ENCODE measurements around the gene ADAMTS18. TPM values are rescaled to one million over a fixed set of nuclear protein-coding genes. Genes with fewer than 3 reads are reported as not detected.

ADAMTS18 gene
- total RNA-seq, 2 donors from 2014 or later, result not detected

DNA sequence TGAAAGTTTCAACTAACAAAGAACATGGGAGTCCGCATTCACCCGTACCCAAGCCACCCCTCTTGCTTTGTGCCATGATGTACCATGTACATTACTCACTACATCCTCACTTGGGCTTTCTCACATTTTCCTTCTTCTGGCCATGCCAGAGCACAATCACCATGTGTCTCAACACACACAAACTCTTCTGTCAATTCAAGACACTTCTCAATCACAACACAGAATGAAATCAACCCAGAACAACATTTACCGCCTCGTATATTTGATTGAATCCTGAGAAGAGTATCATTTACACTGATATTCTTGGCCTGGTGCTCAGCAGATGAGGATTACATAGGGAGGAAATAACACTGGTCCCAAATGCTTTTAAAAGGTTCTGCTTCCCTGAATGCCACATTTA, 4.5 kb downstream of the ADAMTS18 start:
- Mint-ChIP-seq H3K9me3 (peaks cover 0 to 3% of the 10 kb centered on the region in 2 donors), H3K27ac (no peak overlapping the region), H3K36me3 (ENCODE audit: insufficient read depth in 2 of 2) (peaks cover 0 to 2% of the 10 kb centered on the region in 2 donors), H3K4me1 (ENCODE audit: low read depth) (no peaks in the 10 kb centered on the region), H3K4me3 (no peak overlapping the region), H3K27me3 (ENCODE audit: low read depth) (peaks cover 50% of the 10 kb centered on the region)
- no peak for DNase-seq
- ATAC-seq (replicated peaks in 1 of 2), result no peak

DNA sequence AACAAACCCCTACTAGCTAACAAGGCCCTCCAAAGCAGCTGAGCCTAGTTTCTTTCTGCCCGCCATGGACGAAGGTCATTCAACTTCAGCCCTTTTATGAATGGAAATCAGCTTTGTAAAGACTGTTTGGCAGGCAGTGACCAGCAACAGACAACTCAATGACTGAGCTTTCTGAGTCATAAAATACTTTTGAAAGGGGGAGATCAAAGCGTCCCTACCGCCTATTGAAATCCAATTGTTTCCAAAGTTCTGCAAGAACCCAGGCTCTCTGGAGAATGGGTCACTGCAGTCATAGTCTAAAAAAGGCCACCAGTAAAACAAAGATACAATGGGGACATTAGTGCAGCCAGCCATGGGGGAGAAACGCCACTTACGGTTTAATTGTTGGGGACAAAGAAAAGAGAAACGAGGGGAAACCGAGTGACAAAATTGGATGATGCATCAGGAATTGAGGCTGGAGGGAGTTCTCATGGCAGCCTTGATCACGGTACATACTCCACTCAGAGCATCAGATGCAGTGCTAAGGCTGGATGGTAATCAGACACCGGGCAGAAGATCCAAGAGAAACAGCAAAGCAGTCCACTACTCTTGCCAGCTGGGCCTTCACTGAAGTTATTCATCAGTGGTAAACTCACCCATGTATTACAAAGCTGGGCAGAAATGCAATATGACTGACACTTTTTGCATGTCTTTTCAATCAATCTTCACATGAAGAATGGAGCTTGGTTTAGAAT, 9.8 kb downstream of the ADAMTS18 start:
- ATAC-seq (replicated peaks in 1 of 2) (no peak), DNase-seq (no peak)
- Mint-ChIP-seq H3K27ac (no peak overlapping the region), H3K9me3 (peaks cover under 1 to 3% of the 10 kb centered on the region in 2 donors), H3K36me3 (ENCODE audit: insufficient read depth in 2 of 2) (no peaks in the 10 kb centered on the region), H3K4me3 (no peak overlapping the region), H3K4me1 (ENCODE audit: low read depth) (no peaks in the 10 kb centered on the region), H3K27me3 (ENCODE audit: low read depth) (peaks cover 34% of the 10 kb centered on the region)

DNA sequence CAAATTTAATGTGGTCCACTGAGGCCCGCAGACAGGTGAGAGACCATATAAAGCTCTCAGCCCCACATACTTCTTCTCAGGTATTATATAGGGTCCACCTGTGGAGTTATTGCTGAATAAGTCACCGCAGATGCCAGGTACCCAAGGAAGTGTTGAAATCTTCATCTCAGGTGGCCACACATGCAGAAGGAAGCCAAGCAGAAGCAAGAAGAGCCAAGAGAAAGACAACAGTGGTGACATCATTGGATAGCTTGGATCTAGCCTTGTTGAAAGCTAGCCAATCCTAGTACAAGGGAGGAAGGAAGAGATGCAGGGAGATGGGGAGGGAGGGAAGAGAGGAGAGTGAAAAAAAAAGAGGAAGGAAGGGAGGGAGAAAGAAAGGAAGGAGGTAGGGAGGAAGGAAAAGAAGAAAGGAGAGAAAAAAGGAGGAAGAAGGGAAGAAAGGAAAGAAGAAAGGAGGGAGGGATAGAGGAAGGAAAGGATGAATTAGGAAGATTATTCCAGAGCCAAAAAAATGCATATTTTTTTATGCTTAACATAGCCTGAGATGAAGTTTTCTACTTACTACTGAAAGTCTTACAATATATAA, 12.5 kb downstream of the ADAMTS18 start:
- ATAC-seq (replicated peaks in 1 of 2), result no peak
- Mint-ChIP-seq H3K27me3 (ENCODE audit: low read depth) (peaks cover 26% of the 10 kb centered on the region), H3K9me3 (peaks cover 0 to 2% of the 10 kb centered on the region in 2 donors), H3K4me3 (no peak overlapping the region), H3K36me3 (ENCODE audit: insufficient read depth in 2 of 2) (no peaks in the 10 kb centered on the region), H3K4me1 (ENCODE audit: low read depth) (no peaks in the 10 kb centered on the region), H3K27ac (no peak overlapping the region)
- no peak for DNase-seq

DNA sequence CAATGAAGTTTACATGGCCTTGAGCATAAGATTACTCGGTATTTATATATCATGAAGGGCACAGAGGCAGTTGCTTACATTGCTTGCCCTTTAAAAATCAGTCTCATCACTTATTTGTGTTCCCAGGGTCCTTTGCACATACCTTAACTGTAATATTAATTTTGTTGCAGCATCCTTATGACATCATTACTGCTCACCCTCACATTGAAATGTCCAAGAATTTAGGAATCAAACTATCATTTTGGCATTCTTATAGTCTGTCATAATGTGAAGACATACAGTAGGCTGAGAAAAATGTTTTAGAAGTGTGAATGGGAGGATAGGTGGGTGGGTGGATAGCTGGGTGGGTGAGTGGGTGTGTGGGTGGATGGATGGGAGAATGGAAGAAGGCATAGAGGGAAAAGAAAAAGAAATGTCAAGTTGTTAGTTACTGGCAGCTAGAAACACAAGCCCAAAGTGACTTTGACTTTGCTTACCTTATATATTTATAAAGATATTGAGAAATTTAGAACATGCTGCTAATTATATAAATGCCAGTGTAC, 17.8 kb downstream of the ADAMTS18 start:
- Mint-ChIP-seq H3K9me3 (peaks cover 0 to 10% of the 10 kb centered on the region in 2 donors), H3K27ac (no peak overlapping the region), H3K36me3 (ENCODE audit: insufficient read depth in 2 of 2) (no peaks in the 10 kb centered on the region), H3K27me3 (ENCODE audit: low read depth) (peaks cover 13% of the 10 kb centered on the region), H3K4me3 (no peak overlapping the region), H3K4me1 (ENCODE audit: low read depth) (no peaks in the 10 kb centered on the region)
- DNase-seq, result no peak
- no peak for ATAC-seq (replicated peaks in 1 of 2)

DNA sequence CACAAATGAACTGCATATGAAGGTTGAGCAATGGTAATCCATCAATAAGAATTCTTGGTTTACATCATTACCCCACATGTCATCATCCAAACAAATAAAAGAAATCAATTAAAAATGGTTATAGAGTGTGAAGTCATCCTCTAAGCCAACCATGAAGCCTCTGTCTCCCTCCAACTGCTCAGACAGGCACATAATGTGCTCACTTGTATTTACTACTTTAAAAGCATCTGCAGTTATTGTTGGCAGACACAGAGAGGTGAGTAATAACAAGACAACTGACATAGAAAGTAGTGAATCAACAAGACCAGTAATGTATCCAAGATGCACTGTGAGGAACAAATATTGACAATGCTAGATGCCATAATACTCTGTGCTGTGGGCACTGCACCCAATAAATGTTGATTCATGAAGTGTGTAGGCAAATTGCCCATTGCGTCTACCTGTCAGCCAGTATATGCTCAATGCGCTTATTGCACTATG, 20.0 kb downstream of the ADAMTS18 start:
- H3K4me1 Mint-ChIP-seq (ENCODE audit: low read depth), result no peaks in the 10 kb centered on the region
- no peaks in the 10 kb centered on the region for H3K36me3 Mint-ChIP-seq (ENCODE audit: insufficient read depth in 2 of 2)
- no peak overlapping the region for H3K4me3 Mint-ChIP-seq
- no peak for ATAC-seq (replicated peaks in 1 of 2)
- no peak for DNase-seq
- H3K27me3 Mint-ChIP-seq (ENCODE audit: low read depth), result peaks cover 2% of the 10 kb centered on the region
- peaks cover 2 to 12% of the 10 kb centered on the region in 2 donors for H3K9me3 Mint-ChIP-seq
- H3K27ac Mint-ChIP-seq, result no peak overlapping the region

DNA sequence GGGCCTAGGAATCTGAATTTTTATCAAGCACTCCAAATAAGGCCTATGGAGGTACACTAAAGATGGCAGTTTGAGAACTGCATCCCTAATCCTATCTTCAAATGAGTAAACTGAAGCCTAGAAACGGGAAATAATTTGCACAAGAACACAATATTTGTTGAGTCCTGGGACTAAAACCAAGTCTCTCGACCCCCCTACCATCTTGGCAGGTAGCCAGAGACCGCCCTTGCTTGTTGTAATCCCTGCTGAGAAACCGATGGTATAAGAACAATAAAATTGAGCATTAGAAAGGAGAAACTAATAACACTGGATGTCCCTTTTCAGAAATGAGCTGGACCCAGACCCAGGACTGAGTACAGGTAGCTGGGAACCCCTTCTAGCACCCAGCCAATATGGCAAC, 24.4 kb downstream of the ADAMTS18 start:
- H3K36me3 Mint-ChIP-seq (ENCODE audit: insufficient read depth in 2 of 2), result peaks cover 0 to 1% of the 10 kb centered on the region in 2 donors

DNA sequence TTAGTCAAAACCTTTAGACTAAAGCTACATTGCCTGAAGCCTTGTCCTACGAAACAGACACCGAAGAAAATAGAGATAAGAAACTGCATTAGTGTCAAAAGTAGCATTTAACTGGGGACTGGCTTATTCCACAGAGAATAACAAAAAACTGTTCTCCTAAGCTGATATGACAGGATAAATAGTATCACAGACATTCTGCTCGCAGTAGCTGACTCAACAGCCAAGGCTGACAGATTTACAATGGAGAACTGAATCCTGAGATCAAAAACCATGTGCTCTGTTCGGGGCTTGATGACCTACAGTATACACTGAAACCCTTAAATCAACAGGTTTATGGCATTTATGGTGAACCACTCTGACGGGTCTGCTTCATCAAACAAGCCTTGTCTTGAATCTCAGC, 25.5 kb downstream of the ADAMTS18 start:
- Mint-ChIP-seq H3K4me1 (ENCODE audit: low read depth) (peaks cover 7% of the 10 kb centered on the region), H3K27ac (no peak overlapping the region), H3K4me3 (no peak overlapping the region), H3K9me3 (peaks cover 2 to 3% of the 10 kb centered on the region in 2 donors), H3K27me3 (ENCODE audit: low read depth) (peaks cover 14% of the 10 kb centered on the region), H3K36me3 (ENCODE audit: insufficient read depth in 2 of 2) (peaks cover 0 to 1% of the 10 kb centered on the region in 2 donors)
- DNase-seq (no peak), ATAC-seq (replicated peaks in 1 of 2) (no peak)

More for the DNA sequence above, 24.4 kb downstream of the ADAMTS18 start:
- DNase-seq (no peak), ATAC-seq (replicated peaks in 1 of 2) (no peak)
- H3K27ac Mint-ChIP-seq, result no peak overlapping the region
- peaks cover 7% of the 10 kb centered on the region for H3K4me1 Mint-ChIP-seq (ENCODE audit: low read depth)
- peaks cover 3% of the 10 kb centered on the region for H3K27me3 Mint-ChIP-seq (ENCODE audit: low read depth)
- peaks cover 2 to 3% of the 10 kb centered on the region in 2 donors for H3K9me3 Mint-ChIP-seq
- no peak overlapping the region for H3K4me3 Mint-ChIP-seq

DNA sequence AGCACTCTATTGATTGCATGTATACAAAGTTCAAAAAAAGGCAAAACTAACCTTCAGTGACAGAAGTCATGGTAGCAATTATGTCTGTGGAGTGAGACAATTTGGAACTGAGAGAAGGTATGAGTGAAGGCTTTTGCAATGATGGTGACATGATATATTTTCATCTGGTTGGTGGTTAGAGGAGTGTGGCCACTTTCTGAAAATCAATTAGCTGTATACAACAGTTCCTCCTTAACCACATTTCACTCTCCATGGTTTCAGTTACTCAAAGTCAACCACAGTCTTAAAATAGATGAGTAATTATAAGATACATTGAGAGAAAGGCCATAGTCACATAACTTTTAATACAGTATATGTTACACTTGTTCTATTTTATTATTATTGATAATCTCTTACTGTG, 26.2 kb downstream of the ADAMTS18 start:
- Mint-ChIP-seq H3K4me3 (no peak overlapping the region), H3K27me3 (ENCODE audit: low read depth) (peaks cover 20% of the 10 kb centered on the region), H3K36me3 (ENCODE audit: insufficient read depth in 2 of 2) (peaks cover 0 to 1% of the 10 kb centered on the region in 2 donors), H3K4me1 (ENCODE audit: low read depth) (peaks cover 7% of the 10 kb centered on the region), H3K27ac (no peak overlapping the region), H3K9me3 (peaks cover 2 to 3% of the 10 kb centered on the region in 2 donors)
- no peak for DNase-seq
- ATAC-seq (replicated peaks in 1 of 2), result peak; percentile 80 to 83

DNA sequence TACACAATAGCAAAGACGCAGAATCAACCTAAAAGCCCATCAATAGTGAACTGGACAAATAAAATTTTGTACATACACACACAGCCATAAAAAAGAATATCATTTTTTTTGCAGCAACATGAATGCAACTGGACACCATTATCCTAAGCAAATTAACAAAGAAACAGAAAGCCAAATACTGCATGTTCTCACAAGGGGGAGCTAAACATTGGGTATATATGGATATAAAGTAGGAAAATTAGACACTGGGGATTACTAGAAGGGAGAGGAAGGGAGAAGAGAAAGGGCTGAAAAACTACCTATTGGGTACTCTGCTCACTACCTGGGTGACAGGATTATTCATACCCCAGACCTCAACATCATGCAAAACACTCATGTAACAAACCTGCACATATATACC, 28.2 kb downstream of the ADAMTS18 start:
- no peak for ATAC-seq (replicated peaks in 1 of 2)
- Mint-ChIP-seq H3K4me1 (ENCODE audit: low read depth) (peaks cover 7% of the 10 kb centered on the region), H3K36me3 (ENCODE audit: insufficient read depth in 2 of 2) (peaks cover 0 to 1% of the 10 kb centered on the region in 2 donors), H3K27ac (no peak overlapping the region), H3K4me3 (no peak overlapping the region), H3K27me3 (ENCODE audit: low read depth) (peaks cover 32% of the 10 kb centered on the region), H3K9me3 (peaks cover 2 to 3% of the 10 kb centered on the region in 2 donors)
- no peak for DNase-seq

DNA sequence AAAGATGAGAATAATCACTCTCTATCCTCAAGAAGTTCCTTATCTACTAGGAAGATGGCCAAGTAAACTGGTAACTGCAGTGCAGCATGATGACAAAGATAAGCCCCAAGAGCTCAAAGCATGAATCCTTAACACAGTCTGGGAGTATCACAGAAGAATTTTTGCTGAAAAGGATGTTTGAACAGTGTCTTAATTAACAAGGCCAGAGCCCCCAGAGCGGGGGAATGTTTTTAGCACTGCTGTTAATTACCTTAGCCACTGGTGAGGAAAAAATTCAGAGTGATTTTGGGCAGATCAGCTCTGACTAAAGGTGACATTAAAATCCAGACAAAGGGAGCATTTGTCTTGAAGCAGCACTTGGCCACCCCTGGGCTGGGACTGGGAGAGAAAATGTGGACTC, 30.1 kb downstream of the ADAMTS18 start:
- Mint-ChIP-seq H3K4me3 (no peak overlapping the region), H3K9me3 (no peaks in the 10 kb centered on the region), H3K4me1 (ENCODE audit: low read depth) (peaks cover 7% of the 10 kb centered on the region), H3K27ac (no peak overlapping the region), H3K27me3 (ENCODE audit: low read depth) (peaks cover 32% of the 10 kb centered on the region), H3K36me3 (ENCODE audit: insufficient read depth in 2 of 2) (peaks cover 0 to 1% of the 10 kb centered on the region in 2 donors)
- ATAC-seq (replicated peaks in 1 of 2) (no peak), DNase-seq (no peak)

DNA sequence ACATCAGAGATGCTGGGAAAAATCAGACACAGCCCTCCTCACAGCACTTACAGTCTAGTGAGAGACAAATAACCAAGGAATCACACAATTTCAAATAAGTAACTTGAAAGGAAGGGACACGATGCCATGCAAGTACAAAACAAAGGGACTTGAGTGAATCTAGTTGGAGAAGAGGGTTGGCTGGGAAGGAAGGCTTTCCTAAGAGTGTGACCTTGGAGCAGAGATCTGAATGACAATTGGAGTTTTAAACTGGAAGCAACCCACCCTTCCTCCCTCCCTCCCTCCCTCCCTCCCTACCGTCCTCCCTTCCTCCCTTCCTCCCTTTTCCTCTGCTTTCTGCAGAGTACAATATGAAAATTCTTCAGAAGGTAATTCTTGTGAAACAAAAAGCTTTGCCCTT, 31.1 kb downstream of the ADAMTS18 start:
- H3K27me3 Mint-ChIP-seq (ENCODE audit: low read depth), result peaks cover 32% of the 10 kb centered on the region
- ATAC-seq (replicated peaks in 1 of 2), result no peak
- no peak overlapping the region for H3K4me3 Mint-ChIP-seq
- DNase-seq, result no peak
- peaks cover 7% of the 10 kb centered on the region for H3K4me1 Mint-ChIP-seq (ENCODE audit: low read depth)
- no peak overlapping the region for H3K27ac Mint-ChIP-seq
- no peaks in the 10 kb centered on the region for H3K9me3 Mint-ChIP-seq
- peaks cover 0 to 1% of the 10 kb centered on the region in 2 donors for H3K36me3 Mint-ChIP-seq (ENCODE audit: insufficient read depth in 2 of 2)

DNA sequence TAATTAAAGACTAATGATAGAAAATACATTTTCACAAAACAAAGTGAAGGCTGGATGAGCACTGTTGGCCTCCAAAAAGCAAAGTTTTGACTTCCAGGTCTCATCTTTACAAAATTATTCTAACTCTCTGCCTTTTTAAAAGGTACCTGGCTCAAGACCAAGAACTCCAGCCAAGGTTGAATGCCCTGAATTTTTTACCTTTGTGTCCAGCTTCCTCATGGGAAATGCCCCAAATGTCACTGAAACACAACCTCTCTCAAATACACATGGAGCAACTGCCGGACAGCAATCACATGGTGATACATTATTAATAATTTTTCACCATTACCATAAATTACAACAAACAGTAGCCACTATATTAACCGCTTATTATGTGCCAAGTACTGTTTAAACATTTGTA, 32.2 kb downstream of the ADAMTS18 start:
- Mint-ChIP-seq H3K4me3 (no peak overlapping the region), H3K27me3 (ENCODE audit: low read depth) (peaks cover 32% of the 10 kb centered on the region), H3K4me1 (ENCODE audit: low read depth) (no peaks in the 10 kb centered on the region), H3K36me3 (ENCODE audit: insufficient read depth in 2 of 2) (peaks cover 0 to 1% of the 10 kb centered on the region in 2 donors), H3K9me3 (no peaks in the 10 kb centered on the region), H3K27ac (no peak overlapping the region)
- DNase-seq (no peak), ATAC-seq (replicated peaks in 1 of 2) (no peak)

DNA sequence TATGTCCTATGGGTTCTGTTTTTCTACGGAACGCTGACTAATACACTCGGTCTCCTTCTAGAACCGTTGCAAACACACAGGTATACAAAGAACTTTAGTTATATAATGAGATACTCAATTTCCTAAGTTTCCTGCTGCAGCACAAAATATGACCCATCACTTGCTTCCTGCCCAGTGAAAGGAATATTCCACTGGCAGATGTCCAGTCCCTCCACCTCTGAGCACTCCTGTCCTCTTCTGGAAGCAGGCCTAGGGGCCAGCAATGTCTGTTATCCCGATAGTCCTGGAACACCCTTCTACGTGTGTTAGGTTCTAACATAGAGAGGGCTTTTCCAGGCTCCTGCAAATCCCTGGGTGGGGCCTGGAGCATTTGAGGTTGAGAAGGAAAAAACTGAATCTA, 32.7 kb downstream of the ADAMTS18 start:
- H3K4me1 Mint-ChIP-seq (ENCODE audit: low read depth), result no peaks in the 10 kb centered on the region
- H3K36me3 Mint-ChIP-seq (ENCODE audit: insufficient read depth in 2 of 2), result peaks cover 0 to under 1% of the 10 kb centered on the region in 2 donors
- no peak for ATAC-seq (replicated peaks in 1 of 2)
- peaks cover 32% of the 10 kb centered on the region for H3K27me3 Mint-ChIP-seq (ENCODE audit: low read depth)
- no peak for DNase-seq
- H3K27ac Mint-ChIP-seq, result no peak overlapping the region
- H3K4me3 Mint-ChIP-seq, result no peak overlapping the region
- no peaks in the 10 kb centered on the region for H3K9me3 Mint-ChIP-seq
